Fibroblast of pulmonary artery (primary cell): ENCODE data around the gene SUN2.

ENCODE experiments used
- DNase-seq: peaks from one replicate; pipeline ENCODE4 v3.0.0-alpha.2; 2010; ENCODE audit warnings: low read depth
- H3K4me3 ChIP-seq: replicated peaks from 2 replicates; pipeline ENCODE4 v1.5.1; 2011; ENCODE audit warnings: low read depth, mild to moderate bottlenecking, control low read depth, low read length, moderate library complexity
- CTCF ChIP-seq: IDR thresholded peaks from 2 replicates; pipeline ENCODE4 v1.5.1; 2011; ENCODE audit warnings: mild to moderate bottlenecking, control low read depth, low read length, inconsistent platforms; ENCODE audit errors: missing control alignments

Gene SUN2

GRCh38 chr22:38777087-38777671 lies 21.4 kb upstream of the SUN2 start:
- no peak for TF ChIP-seq CTCF
- no peak overlapping the region for H3K4me3 ChIP-seq

GRCh38 chr22:38776086-38776485 lies 20.3 kb upstream of the SUN2 start:
- DNase-seq, result no peak
- no peak overlapping the region for H3K4me3 ChIP-seq
- TF ChIP-seq CTCF, result no peak

More at GRCh38 chr22:38777087-38777671, 21.4 kb upstream of the SUN2 start:
- DNase-seq, result no peak

GRCh38 chr22:38775656-38776055 lies 19.9 kb upstream of the SUN2 start:
- H3K4me3 ChIP-seq, result no peak overlapping the region
- TF ChIP-seq CTCF, result no peak
- DNase-seq, result no peak

- no peak for DNase-seq
- no peak overlapping the region for H3K4me3 ChIP-seq
- TF ChIP-seq CTCF, result no peak
Observed at GRCh38 chr22:38774496-38775166, 18.8 kb upstream of the SUN2 start.

GRCh38 chr22:38773363-38773946 lies 17.7 kb upstream of the SUN2 start:
- no peak for DNase-seq
- no peak for TF ChIP-seq CTCF
- H3K4me3 ChIP-seq, result no peak overlapping the region

GRCh38 chr22:38772623-38772873 lies 16.8 kb upstream of the SUN2 start:
- DNase-seq, result no peak
- H3K4me3 ChIP-seq, result no peak overlapping the region
- TF ChIP-seq CTCF, result no peak
